ENCODE results near the gene RSPH9.

DNA sequence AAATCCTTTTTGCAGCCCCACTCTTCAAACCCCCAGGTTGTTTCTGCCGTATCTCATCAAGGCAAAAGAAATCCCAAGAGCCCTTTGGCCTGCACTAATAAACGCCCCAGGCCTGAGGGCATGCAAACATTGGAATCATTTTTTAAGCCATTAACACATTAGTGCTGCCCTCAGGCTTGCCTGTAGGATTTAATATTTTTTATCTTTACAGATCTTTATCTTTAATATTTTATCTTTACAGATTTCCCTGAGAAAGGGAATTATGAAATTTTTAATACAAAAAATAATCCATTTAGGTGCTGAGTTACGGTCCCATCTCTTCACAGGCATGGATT, 30.5 kb upstream of the RSPH9 start:
- no peak for TF ChIP-seq POLR2AphosphoS5 (IDR thresholded peaks at IDR 0.05; ENCODE audit: insufficient read depth, low read depth, low read length)
- TF ChIP-seq, protein P1, sequence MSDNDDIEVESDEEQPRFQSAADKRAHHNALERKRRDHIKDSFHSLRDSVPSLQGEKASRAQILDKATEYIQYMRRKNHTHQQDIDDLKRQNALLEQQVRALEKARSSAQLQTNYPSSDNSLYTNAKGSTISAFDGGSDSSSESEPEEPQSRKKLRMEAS (IDR thresholded peaks at IDR 0.05; ENCODE audit: insufficient read depth, insufficient read length): no peak
- TF ChIP-seq, protein P2, sequence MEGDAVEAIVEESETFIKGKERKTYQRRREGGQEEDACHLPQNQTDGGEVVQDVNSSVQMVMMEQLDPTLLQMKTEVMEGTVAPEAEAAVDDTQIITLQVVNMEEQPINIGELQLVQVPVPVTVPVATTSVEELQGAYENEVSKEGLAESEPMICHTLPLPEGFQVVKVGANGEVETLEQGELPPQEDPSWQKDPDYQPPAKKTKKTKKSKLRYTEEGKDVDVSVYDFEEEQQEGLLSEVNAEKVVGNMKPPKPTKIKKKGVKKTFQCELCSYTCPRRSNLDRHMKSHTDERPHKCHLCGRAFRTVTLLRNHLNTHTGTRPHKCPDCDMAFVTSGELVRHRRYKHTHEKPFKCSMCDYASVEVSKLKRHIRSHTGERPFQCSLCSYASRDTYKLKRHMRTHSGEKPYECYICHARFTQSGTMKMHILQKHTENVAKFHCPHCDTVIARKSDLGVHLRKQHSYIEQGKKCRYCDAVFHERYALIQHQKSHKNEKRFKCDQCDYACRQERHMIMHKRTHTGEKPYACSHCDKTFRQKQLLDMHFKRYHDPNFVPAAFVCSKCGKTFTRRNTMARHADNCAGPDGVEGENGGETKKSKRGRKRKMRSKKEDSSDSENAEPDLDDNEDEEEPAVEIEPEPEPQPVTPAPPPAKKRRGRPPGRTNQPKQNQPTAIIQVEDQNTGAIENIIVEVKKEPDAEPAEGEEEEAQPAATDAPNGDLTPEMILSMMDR (IDR thresholded peaks at IDR 0.05; ENCODE audit: extremely low read depth in 1 of 2, insufficient read depth in 1 of 2, low read depth in 1 of 2, low read length in 2 of 2): no peak
- no peak for TF ChIP-seq EZH2 (IDR thresholded peaks at IDR 0.05; ENCODE audit: borderline replicate concordance, low read depth, low read length, severe bottlenecking)
- TF ChIP-seq MYC (IDR thresholded peaks at IDR 0.05; ENCODE audit: low read depth, low read length): no peak
- TF ChIP-seq POLR2A (IDR thresholded peaks at IDR 0.05; ENCODE audit: low read depth, low read length): no peak
- no peak for TF ChIP-seq FOS (IDR thresholded peaks at IDR 0.05; ENCODE audit: borderline replicate concordance, insufficient read depth, low read length)

All from endothelial cell of umbilical vein (primary cell).